ENCODE data around the gene ZSCAN5B.
"Not testable (repeated sequence)": the region's sequence is repeated elsewhere in the genome, so short reads cannot be mapped to it uniquely, and the experiment has no call there.

ZSCAN5B gene, protein sequence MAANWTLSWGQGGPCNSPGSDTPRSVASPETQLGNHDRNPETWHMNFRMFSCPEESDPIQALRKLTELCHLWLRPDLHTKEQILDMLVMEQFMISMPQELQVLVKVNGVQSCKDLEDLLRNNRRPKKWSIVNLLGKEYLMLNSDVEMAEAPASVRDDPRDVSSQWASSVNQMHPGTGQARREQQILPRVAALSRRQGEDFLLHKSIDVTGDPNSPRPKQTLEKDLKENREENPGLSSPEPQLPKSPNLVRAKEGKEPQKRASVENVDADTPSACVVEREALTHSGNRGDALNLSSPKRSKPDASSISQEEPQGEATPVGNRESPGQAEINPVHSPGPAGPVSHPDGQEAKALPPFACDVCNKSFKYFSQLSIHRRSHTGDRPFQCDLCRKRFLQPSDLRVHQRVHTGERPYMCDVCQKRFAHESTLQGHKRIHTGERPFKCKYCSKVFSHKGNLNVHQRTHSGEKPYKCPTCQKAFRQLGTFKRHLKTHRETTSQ

DNA sequence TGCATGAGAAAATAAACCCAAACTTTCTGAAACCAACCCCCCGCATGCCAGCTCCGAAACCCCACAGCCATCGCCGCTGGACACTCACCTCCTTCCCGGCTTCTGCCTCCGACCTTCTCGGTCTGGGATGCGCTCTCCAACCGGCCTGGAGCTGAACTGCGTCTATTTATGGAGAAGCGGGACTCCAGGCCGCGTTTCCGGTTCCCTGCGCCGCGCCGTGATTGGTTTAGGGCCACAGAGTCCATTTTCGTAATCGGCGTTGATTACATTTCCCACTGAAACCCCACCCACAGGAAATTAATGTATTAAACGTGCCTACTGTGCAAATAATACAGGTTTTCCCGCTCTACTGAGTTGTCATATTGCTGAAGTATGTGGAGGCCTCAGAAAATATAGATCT is at the start of gene ZSCAN5B:
ZSCAN5B (minus strand) TSS at position 138 of the 400 bp plus-strand sequence. CDS start 4,731 bp downstream, outside the sequence.
- not testable (repeated sequence) for DNase-seq (ENCODE audit: low read depth, low spot score)

DNA sequence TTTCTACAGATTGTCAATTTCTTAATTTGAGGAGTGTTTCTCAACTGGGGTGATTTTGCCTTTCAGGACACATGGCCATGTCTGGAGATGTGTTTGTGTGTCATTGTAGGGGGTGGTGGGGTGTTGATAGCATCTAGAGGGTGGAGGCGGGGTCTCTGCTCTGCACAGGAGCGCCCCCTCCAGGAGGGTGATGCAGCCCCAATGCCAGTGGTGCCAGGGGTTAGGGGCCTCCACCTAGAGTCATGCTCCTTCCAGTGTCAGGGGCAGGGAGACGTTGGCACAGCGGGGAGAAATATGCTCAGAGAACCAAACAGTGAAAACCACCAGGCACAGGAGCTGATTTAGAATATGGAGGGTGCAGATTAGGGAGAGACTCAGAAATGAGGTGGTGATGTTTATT is 48.2 kb upstream of the ZSCAN5B start:
- not testable (repeated sequence) for DNase-seq (ENCODE audit: low read depth, low spot score)

DNA sequence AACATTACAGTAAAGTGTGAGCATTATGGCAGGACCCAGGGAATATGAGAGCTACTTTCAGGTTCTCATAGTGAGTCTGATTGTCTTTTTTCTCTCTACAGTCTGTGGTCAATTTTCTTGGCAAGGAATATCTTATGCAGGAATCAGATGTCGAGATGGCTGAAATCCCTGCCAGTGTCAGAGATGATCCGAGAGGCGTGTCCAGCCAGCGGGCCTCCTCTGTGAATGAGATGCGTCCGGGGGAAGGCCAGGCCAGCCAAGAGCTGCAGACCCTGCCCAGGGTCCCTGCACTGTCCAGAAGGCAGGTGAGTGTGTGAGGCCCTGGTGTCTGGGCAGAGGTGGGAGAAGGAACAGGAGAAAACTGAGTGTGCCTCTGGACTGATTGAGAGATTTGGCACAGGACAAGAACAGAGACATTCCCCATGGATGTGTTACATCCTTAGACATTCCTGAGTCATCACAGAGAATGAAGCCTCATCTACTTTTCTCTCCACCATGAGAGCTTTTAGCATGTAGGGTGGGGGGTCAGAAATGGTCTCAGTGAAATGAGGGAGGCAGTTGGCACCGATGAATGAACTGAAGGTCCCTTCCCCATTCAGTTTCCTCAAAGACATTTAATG is 47.6 kb upstream of the ZSCAN5B start:
- no peak for DNase-seq (ENCODE audit: low read depth, low spot score)

DNA sequence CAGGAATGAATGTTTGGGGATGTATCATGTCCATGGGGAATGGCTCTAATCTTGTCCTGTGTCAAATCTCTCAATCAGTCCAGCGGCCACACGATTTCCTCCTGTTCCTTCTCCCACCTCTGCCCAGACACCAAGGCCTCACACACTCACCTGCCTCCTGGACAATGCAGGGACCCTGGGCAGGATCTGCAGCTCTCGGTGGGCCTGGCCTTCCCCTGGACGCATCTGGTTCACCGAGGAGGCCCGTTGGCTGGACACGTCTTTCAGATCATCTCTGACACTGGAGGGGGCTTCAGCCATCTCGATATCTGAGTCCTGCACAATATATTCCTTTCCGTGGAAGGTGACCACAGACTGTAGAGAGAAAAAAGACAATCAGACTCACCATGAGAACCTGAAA is 25.9 kb upstream of the ZSCAN5B start:
- no peak for DNase-seq (ENCODE audit: low read depth, low spot score)

DNA sequence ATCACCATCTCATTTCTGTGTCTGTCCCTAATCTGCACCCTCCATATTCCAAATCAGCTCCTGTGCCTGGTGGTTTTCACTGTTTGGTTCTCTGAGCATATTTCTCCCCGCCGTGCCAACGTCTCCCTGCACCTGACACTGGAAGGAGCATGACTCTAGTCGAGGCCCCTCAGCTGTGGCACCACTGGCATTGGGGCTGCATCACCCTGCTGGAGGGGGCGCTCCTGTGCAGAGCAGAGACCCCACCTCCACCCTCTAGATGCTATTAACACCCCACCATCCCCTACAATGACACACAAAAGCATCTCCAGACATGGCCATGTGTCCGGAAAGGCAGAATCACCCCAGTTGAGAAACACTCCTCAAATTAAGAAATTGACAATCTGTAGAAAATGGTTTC is 25.3 kb upstream of the ZSCAN5B start:
- DNase-seq (ENCODE audit: low read depth, low spot score), result no peak

DNA sequence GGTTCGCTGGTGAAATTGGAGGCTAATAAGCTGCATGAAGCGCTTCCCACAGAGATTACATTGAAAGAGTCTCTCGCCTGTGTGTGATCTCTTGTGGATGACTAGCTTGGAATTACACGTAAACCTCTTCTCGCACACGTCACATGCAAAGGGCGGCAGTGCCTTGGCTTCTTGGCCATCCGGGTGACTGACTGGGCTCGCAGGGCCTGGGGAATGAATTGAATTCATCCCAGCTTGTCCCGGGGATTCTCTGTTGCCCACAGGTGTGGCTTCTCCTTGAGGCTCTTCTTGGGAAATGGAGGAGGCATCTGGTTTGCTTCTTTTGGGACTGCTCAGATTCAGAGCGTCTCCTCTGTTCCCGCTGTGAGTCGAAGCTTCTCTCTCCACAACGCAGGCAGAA is 24.3 kb upstream of the ZSCAN5B start:
- no peak for DNase-seq (ENCODE audit: low read depth, low spot score)

DNA sequence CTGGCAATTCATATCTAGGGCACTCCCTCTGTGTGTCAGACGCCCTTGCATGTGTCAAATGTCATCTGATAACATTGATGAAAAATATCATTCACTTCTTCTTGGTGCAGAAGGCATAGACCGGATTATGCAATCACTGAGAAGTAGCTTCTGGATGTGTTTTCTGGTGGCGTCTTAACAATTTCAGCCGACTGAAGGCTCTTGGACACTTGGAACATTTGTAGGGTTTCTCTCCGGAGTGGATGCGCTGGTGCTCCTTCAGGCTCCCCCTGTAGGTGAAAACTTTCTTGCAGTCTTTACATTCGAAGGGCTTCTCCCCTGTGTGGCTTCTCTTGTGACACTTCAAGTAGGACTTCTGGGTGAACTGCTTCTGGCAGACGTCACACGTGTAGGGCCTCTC is 23.9 kb upstream of the ZSCAN5B start:
- DNase-seq (ENCODE audit: low read depth, low spot score), result not testable (repeated sequence)

DNA sequence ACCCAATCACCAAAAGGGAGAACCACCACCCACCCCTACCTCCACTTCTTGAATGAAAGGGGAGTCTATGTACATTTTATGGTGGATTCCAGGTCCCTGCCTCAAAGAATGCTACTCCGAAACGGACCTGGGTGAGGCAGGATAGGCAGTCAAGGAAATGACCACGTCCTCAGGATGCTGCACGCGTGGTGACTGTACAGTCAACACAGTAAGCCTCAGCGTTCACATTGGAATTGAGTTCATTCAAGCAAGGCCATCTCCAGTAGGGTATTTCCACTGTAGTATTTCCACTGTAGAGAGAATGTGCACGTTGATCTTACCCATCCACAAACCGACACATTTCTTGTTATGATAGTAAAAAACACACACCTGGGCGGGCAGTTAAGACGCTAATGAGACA is 21.4 kb upstream of the ZSCAN5B start:
- DNase-seq (ENCODE audit: low read depth, low spot score), result no peak

DNA sequence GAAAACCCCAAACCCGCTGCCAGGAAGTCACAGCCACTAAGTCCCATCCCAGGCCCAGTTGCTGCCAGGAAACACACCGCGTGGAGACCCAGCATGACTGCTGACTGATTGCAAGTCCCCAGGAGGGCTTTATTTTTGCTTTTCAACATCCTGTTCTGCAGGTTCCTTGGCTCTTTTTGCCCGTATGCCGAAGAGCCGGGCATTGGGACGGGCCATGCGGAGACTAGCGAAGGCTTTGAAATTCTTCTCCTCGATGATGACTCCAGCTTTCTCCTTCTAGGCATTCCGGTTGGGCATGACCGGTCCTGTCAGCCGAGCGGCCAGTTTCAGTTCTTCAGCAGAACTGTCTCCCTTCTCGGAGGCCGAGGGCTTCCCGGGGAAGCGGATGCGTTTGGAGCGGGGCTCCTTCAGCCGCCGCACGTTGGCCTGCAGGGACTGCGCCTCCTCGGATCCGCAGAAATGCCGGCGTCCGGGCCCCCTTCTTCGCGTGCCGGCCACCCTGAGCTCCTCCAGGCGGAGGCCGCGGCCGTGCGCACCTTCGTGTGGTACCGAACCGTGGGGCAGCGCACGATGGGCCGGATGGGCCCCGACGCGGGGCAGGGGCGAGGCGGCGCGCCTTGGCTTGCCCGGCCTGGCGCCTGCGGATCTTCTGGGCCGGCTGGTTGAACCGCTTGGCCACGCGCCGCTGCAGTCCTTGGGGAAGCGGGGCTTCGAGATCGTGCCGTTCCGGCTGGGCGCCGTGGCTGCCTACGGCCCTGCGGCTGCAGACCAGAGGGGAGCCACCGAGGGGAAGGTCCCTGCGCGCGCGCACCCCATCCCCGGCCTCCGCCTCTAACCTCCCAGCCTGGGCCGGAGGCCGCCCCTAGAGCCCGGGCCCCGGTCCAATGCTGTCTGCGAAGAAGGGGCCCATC is 19.7 kb upstream of the ZSCAN5B start:
- DNase-seq (ENCODE audit: low read depth, low spot score), result no peak

DNA sequence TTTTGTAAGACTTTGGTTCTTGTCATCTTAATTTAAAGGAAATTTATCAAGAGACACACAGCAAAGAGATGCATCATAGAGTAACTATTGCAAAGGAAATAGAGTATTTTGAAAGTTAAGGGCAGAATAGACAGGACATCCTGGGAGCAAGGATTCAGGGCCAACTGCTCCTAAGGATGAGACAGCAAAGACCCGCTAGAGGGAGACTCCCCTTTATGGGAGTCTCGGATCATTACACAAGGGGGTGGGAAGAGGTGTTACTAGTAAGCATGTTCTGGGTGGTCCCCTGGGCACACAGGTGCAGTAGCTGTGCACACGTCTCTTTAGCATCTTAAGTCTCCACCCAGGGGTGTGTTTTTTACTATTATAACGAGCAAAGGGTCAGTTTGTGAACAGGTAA is 14.1 kb upstream of the ZSCAN5B start:
- no peak for DNase-seq (ENCODE audit: low read depth, low spot score)

DNA sequence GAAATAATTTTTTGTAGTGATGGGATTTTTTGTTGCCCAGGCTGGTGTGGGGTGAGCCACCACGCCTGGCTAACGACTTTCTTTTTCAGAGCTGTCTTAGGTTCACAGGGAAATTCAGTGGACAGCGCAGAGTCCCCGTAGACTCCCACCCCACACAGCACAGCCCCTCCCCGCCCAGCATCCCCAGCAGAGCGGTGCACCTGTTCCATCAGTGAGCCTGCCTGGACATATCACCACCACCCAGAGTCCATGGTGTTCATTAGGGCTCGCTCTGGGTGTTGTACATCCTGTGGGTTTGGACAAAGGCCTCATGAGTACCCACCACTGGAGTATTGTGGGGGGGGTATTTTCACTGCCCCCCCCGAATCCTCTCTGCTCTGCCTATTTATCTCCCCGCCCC is 12.5 kb upstream of the ZSCAN5B start:
- DNase-seq (ENCODE audit: low read depth, low spot score), result not testable (repeated sequence)

DNA sequence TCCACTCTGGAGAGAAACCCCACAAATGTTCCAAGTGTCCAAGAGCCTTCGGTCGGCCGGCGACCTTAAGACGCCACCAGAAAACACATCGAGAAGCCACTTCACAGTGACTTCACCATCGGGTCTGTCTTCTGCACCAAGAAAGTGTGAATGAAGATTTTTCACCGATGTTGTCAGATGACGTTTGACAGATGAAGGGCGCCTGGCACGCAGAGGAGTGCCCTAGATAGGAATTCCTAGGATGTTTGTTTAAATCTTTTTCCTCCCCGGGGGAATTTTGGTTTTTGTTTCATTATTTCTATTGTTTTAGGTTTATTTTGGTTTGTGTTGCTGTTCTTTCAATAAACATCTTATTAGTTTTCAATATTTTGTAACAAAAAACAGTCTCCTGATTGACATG is 11.5 kb upstream of the ZSCAN5B start:
- DNase-seq (ENCODE audit: low read depth, low spot score), result no peak

DNA sequence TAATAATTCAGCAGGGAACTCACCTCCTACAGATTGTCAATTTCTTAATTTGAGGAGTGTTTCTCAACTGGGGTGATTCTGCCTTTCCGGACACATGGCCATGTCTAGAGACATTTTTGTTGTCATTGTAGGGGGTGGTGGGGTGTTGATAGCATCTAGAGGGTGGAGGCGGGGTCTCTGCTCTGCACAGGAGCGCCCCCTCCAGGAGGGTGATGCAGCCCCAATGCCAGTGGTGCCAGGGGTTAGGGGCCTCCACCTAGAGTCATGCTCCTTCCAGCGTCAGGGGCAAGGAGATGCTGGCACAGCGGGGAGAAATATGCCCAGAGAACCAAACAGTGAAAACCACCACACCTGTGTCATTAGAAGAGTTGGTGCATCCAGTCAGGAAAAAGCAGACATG is 10.0 kb upstream of the ZSCAN5B start:
- DNase-seq (ENCODE audit: low read depth, low spot score), result not testable (repeated sequence)

DNA sequence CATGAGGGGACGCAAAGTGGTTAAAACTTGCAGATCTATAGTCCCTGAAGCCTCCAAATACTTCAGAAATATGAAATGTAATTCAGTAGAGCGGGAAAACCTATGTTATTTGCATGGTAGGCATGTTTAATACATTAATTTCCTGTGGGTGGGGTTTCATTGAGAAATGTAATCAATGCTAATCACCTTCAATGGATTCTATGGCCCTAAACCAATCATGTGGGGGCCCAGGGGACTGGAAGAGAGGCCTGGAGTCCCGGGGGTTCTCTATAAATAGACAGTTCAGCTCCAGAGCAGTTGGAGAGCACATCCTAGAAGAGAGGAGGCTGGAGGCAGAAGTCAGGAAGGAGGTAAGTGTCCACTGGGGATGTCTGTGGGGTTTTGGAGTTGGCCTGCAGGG is 4.4 kb upstream of the ZSCAN5B start, which contains the start of gene ZSCAN5C:
ZSCAN5C (plus strand) TSS at position 301 of the 400 bp plus-strand sequence. CDS start 3,641 bp downstream, outside the sequence.
- DNase-seq (ENCODE audit: low read depth, low spot score), result no peak

DNA sequence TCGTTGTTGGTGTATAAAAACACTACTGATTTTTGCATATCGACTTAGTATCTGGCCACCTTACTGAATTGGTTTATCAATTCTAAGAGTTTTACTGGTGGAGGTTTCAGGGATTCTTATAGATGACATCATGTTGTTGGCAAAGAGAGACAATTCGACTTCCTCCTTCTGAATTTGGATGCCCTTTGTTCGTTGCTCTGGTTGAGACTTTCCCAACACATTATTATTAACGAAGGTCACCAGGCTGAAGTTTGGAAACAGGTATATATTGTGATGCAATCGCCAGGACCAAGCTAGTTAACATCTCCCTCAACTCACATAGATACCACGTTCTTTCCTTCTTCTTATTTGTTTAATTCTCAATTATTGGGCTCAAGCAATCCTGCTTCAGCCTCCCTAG is 2.1 kb upstream of the ZSCAN5B start:
- no peak for DNase-seq (ENCODE audit: low read depth, low spot score)

DNA sequence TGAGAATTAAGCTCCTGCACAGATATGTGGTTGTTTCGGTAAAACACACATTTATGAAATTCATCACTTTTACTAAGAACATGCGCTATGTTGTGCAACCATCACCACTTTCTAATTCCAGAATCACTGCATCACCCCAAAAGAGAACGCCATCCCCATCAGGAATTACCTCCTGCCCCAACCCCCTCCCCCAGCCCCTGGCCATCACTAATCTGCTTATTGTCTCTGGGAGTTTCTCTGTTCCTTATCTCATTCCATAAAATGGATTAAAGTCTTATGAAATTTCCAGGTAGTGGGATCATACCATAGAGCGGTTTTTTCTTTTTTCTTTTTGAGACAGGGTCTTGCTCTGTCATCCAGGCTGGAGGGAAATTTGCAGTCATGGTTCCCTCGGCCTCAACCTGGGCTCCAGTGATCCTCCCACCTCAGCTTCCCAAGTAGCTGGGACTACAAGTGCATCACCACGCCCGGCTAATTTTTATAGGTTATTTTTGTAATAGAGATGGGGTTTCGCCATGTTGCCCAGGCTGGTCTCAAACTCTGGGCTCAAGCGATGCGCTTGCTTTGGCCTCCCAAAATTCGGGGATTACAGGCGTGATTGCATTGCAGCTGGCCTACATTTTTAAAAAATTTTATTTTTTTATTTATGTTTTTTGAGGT is 3.5 kb downstream of the ZSCAN5B start:
- no peak for DNase-seq (ENCODE audit: low read depth, low spot score)

DNA sequence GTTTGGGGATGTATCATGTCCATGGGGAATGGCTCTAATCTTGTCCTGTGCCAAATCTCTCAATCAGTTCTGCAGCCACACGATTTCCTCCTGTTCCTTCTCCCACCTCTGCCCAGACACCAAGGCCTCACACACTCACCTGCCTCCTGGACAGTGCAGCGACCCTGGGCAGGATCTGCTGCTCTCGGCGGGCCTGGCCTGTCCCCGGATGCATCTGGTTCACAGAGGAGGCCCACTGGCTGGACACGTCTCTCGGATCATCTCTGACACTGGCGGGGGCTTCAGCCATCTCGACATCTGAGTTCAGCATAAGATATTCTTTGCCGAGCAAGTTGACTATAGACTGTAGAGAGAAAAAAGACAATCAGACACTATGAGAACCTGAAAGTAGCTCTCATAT is 5.9 kb downstream of the ZSCAN5B start:
- no peak for DNase-seq (ENCODE audit: low read depth, low spot score)

DNA sequence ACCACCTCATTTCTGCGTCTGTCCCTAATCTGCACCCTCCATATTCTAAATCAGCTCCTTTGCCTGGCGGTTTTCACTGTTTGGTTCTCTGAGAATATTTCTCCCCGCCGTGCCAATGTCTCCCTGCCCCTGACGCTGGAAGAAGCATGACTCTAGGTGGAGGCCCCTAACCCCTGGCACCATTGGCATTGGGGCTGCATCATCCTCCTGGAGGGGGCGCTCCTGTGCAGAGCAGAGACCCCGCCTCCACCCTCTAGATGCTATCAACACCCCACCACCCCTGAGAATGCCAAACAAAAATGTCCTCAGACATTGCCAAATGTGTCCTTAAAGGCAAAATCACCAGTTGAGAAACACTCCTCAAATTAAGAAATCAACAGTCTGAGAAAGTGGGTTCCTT is 6.5 kb downstream of the ZSCAN5B start:
- DNase-seq (ENCODE audit: low read depth, low spot score), result no peak

DNA sequence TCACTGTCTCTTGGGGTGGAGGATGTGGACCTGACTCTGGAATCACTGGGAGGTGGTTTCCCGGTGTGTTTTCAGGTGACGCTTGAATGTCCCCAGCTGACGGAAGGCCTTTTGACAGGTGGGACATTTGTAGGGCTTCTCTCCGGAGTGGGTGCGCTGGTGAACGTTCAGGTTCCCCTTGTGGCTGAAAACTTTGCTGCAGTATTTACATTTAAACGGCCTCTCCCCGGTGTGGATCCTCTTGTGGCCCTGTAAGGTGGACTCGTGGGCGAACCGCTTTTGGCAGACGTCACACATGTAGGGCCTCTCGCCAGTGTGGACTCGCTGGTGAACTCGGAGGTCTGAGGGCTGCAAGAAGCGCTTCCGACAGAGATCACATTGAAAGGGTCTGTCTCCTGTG is 7.8 kb downstream of the ZSCAN5B start:
- no peak for DNase-seq (ENCODE audit: low read depth, low spot score)

DNA sequence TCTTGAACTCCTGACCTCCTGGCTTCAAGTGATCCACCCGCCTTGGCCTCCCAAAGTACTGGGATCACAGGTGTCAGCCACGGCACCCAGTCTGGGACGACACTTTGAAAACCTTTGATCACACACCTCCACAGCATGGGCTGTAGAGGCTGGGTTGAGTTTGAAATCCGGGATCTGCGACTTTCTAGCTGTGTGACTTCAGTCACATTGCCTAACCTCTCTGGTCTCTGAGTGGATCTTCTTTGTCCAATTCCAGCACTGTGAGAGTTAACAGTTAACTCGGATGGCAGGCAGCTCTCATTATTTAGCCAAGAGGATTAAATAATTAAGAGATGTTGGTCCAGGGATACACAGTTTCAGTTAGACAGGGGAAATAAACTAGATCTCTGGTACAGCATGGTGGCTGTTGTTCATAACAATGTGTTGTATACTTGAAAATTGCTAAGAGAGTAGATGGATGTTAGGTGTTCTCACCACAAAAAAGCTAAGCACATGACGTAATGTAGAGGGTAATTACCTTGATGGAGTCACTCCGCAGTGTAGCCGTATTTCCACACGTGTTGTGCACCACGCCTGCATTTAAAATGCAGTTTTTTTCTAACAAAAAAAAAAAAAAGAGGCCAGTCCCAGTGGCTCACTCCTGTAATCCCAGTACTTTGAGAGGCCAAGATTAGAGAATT is 19.9 kb downstream of the ZSCAN5B start:
- DNase-seq (ENCODE audit: low read depth, low spot score), result no peak

DNA sequence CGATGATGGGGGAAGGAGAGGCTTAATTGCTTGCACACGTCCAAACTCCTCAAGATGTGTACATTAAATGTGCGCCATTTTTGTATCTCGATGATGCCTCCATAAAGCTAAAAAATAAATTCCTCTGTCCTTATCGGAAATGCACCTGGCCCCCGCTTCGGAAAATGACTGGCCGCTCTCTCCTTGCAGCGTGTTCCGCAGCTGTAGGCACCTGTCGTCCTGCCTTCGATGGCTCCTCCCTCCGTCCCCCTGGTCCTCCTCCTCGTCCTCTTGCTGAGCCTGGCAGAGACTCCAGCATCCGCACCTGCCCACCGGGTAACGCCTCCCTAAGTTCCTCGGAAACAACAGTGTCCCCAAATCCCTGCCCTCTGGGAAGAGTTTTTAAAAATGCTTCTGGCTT is 20.7 kb downstream of the ZSCAN5B start:
- DNase-seq (ENCODE audit: low read depth, low spot score), result no peak

Data from smooth muscle cell of the brain vasculature (primary cell).